K562 (cell line): ENCODE measurements around the gene MXI1. TPM values are rescaled to one million over a fixed set of nuclear protein-coding genes. Genes with fewer than 3 reads are reported as not detected.

ENCODE experiments used
- ATAC-seq: fragments of 200-7000 bp; cut with Tn5 transposase; 3 replicates; pipeline ENCODE4 v1.9.1; 2020; ENCODE audit warnings: moderate library complexity
- BruUV-seq: library from RNA; stranded (reverse); fragments of 400-500 nt; replicated peaks from 2 replicates; lab custom pipeline; 2021; lab: Mats Ljungman, UMichigan
- CTCF ChIA-PET: fragments of 300-600 bp; formaldehyde crosslinking; extraction: SDS; loops from one replicate; lab custom pipeline; 2021; ENCODE audit warnings: low intra/inter-chr PET ratio; lab: Yijun Ruan, JAX
- POLR2A ChIA-PET: fragments of 300-600, 350-650 bp; sonication (Branson Sonifier 250); formaldehyde crosslinking; extraction: SDS; loops from one replicate; lab custom pipeline; 2021; ENCODE audit warnings: antibody characterized with exemption, inconsistent platforms; lab: Yijun Ruan, JAX
- DNase-seq, 4 experiments: peaks; one replicate each; pipeline versions ENCODE4 v3.0.0 to v3.0.0-alpha.2; 2011 to 2018; ENCODE audit warnings: low spot score in 3 of 4, mixed read lengths in 3 of 4; ENCODE audit errors: extremely low read depth in 1 of 4
- FAIRE-seq: peaks from 2 replicates; lab custom pipeline; 2011; peaks lifted over from hg19 to GRCh38; lab: Jason Lieb, UNC
- H2AFZ ChIP-seq: 2 replicates; pipeline ENCODE4 v1.6.0; 2011; ENCODE audit warnings: low read depth, low read length, control low read depth, inconsistent platforms
- H3K27ac ChIP-seq: fragments of 200-600 bp; 3 replicates; pipeline ENCODE4 v1.8.0; 2011; ENCODE audit warnings: low read depth, mild to moderate bottlenecking, control low read depth, inconsistent platforms, low read length, moderate library complexity, mixed read lengths; ENCODE audit errors: extremely low read depth
- H3K27me3 ChIP-seq, 2 experiments: fragments of 300-600 bp in 1 of 2; 2 replicates in 1 of 2; 3 replicates in 1 of 2; pipeline versions ENCODE4 v1.6.0 to v1.8.0; 2011; ENCODE audit warnings: inconsistent platforms in 2 of 2, low read length in 2 of 2, mild to moderate bottlenecking in 1 of 2, mixed read lengths in 1 of 2, moderate library complexity in 1 of 2; ENCODE audit not compliant: control insufficient read depth in 2 of 2, insufficient read depth in 2 of 2
- H3K36me3 ChIP-seq: fragments of 300-600 bp; 3 replicates; pipeline ENCODE4 v1.8.0; 2011; ENCODE audit warnings: mild to moderate bottlenecking, low read length, inconsistent platforms; ENCODE audit not compliant: control insufficient read depth, insufficient read depth
- H3K4me1 ChIP-seq, 2 experiments: fragments of 200-600 bp in 1 of 2; replicated peaks in 1 of 2; 2 replicates in 1 of 2; 3 replicates in 1 of 2; pipeline versions ENCODE4 v1.5.1 to v1.8.0; 2011; ENCODE audit warnings: inconsistent platforms in 2 of 2, low read length in 2 of 2, mild to moderate bottlenecking in 1 of 2, mixed read lengths in 1 of 2, moderate library complexity in 1 of 2; ENCODE audit not compliant: control insufficient read depth in 2 of 2, insufficient read depth in 2 of 2
- H3K4me2 ChIP-seq: 2 replicates; pipeline ENCODE4 v1.6.1; 2011; ENCODE audit warnings: low read length, control low read depth, inconsistent platforms, mixed read lengths; ENCODE audit not compliant: insufficient read depth
- H3K4me3 ChIP-seq: fragments of 200-600 bp; sonication (generic), shearing (Covaris generic); 2 replicates; pipeline ENCODE4 v1.5.1; 2016; ENCODE audit warnings: control low read depth, inconsistent platforms
- H3K79me2 ChIP-seq: fragments of 200-600 bp; 3 replicates; pipeline ENCODE4 v1.8.0; 2011; ENCODE audit warnings: low read length, inconsistent platforms; ENCODE audit not compliant: control insufficient read depth, insufficient read depth
- H3K9ac ChIP-seq, 2 experiments: 2 replicates each; pipeline versions ENCODE4 v1.6.0 to v1.6.1; 2011; ENCODE audit warnings: low read depth in 2 of 2, low read length in 2 of 2, control low read depth in 1 of 2, inconsistent platforms in 1 of 2, mild to moderate bottlenecking in 1 of 2, mixed read lengths in 1 of 2; ENCODE audit not compliant: insufficient read depth in 1 of 2
- H3K9me1 ChIP-seq: one replicate; pipeline ENCODE4 v1.6.0; 2011; ENCODE audit warnings: inconsistent platforms, mild to moderate bottlenecking, low read length, moderate library complexity; ENCODE audit not compliant: control insufficient read depth, insufficient read depth
- H3K9me3 ChIP-seq: replicated peaks from 2 replicates; pipeline ENCODE4 v1.5.1; 2011; ENCODE audit warnings: low read depth, low read length, inconsistent platforms; ENCODE audit not compliant: control insufficient read depth, insufficient read depth
- H4K20me1 ChIP-seq: replicated peaks from 2 replicates; pipeline ENCODE4 v1.6.1; 2011; ENCODE audit warnings: low read length, inconsistent platforms, mixed read lengths; ENCODE audit not compliant: control insufficient read depth, insufficient read depth
- ARID1B ChIP-seq: fragments of 450-650 bp; IDR thresholded peaks from 2 replicates; pipeline ENCODE4 v1.6.1; 2016; ENCODE audit warnings: antibody characterized with exemption, mild to moderate bottlenecking, inconsistent platforms
- CBFA2T2 ChIP-seq: fragments of 450-650 bp; conservative IDR thresholded peaks from 2 replicates; pipeline ENCODE4 v1.6.1; 2017; ENCODE audit warnings: mild to moderate bottlenecking
- CBFA2T3 ChIP-seq: fragments of 450-650 bp; IDR thresholded peaks from 2 replicates; pipeline ENCODE4 v1.6.1; 2017
- CCNT2 ChIP-seq: IDR thresholded peaks from 2 replicates; pipeline ENCODE4 v1.6.1; 2011; ENCODE audit warnings: borderline replicate concordance, low read depth, mild to moderate bottlenecking, moderate library complexity, mixed read lengths, low read length; ENCODE audit not compliant: insufficient read length; ENCODE audit errors: extremely low read depth
- DDX20 ChIP-seq: fragments of 450-650 bp; IDR thresholded peaks from 2 replicates; pipeline ENCODE4 v1.6.1; 2016; ENCODE audit warnings: missing genetic modification characterization, low read depth, mild to moderate bottlenecking, missing compliant biosample characterization, moderate library complexity
- MEIS2 ChIP-seq: fragments of 450-650 bp; IDR thresholded peaks from 2 replicates; pipeline ENCODE4 v1.6.1; 2014; ENCODE audit warnings: mild to moderate bottlenecking; ENCODE audit not compliant: partially characterized antibody
- PBX2 ChIP-seq, 2 experiments: IDR thresholded peaks in 1 of 2; conservative IDR thresholded peaks in 1 of 2; 2 replicates each; pipeline ENCODE4 v1.6.1; 2016; ENCODE audit warnings: low read depth in 2 of 2, mild to moderate bottlenecking in 1 of 2, missing compliant biosample characterization in 1 of 2, missing genetic modification characterization in 1 of 2, moderate library complexity in 1 of 2
- TAL1 ChIP-seq: fragments of 450-650 bp; IDR thresholded peaks from 2 replicates; pipeline ENCODE4 v1.6.1; 2016; ENCODE audit warnings: mild to moderate bottlenecking
- TCF3 ChIP-seq: sonication (generic); formaldehyde crosslinking; IDR thresholded peaks from 2 replicates; pipeline ENCODE4 v1.4.0; 2020; ENCODE audit warnings: mild to moderate bottlenecking, missing genetic modification reagents
- WGBS: fragments of 100-300 bp; shearing (Covaris generic); methylation state at CpG from one replicate; pipeline ENCODE4 v1.1.6; 2016; ENCODE audit warnings: low coverage, mixed read lengths; ENCODE audit not compliant: insufficient coverage; ENCODE audit errors: missing lambda C conversion rate; 5-methylcytosine and 5-hydroxymethylcytosine counted together
- in situ Hi-C: fragments of 300-500 bp; cut with MboI; formaldehyde crosslinking; loops from 4 replicates; pipeline ENCODE4 v1.15.0; 2018; ENCODE audit warnings: inconsistent platforms, mixed read lengths
- intact Hi-C: fragments of 100-400 bp; cut with micrococcal nuclease; formaldehyde crosslinking; loops from 2 replicates; pipeline ENCODE4 v1.14.2; 2022
- polyA plus RNA-seq, 8 experiments: library from polyadenylated mRNA; depleted of rRNA in 4 of 8; stranded (reverse) in 5 of 8; unstranded in 3 of 8; fragments of >200 nt; fragmentation: Nextera tagmentation in 2 of 8; fragmentation: Illumina TruSeq in 1 of 8; extraction: Ambion mirVana in 2 of 8; extraction: Trizol in 1 of 8; gene quantifications; 2 replicates each; pipeline versions ENCODE4 v1.2.1 to v1.2.3, GENCODE V29; 2011 to 2014; ENCODE audit warnings: inconsistent platforms in 1 of 8, missing spikeins in 1 of 8
- total RNA-seq, 7 experiments: library from RNA; depleted of rRNA in 6 of 7; stranded (reverse); fragments of >200 nt in 6 of 7; fragmentation: Illumina TruSeq in 2 of 7; extraction: Trizol in 2 of 7; gene quantifications; 2 replicates each; pipeline versions ENCODE4 v1.2.1 to v1.2.3, GENCODE V29; 2011 to 2021; ENCODE audit warnings: low replicate concordance in 1 of 7

Gene MXI1
- total and polyA plus RNA-seq, 9 of the 15 experiments (the other 6 are each of a cell fraction or from before 2014, with no cell fraction given): 9.1 to 23.7 (median 14.8) TPM

- H3K9me1 ChIP-seq: no peaks in the 10 kb centered on the region
- H3K27ac ChIP-seq: peak overlapping the region; percentile 51; the same call in 1 of the 3 replicates
- no peak overlapping the region for H3K4me2 ChIP-seq
- no peaks in the 10 kb centered on the region; the same call in 2 of the 3 replicates for H3K36me3 ChIP-seq
- H3K4me3 ChIP-seq: no peak overlapping the region
- intact Hi-C loops: no loop called here
- CTCF ChIA-PET: interaction anchor here (0.5 kb wide), 1 partner anchor 60 kb away, joined by 3 read pairs; no protein-coding TSS in a partner anchor
- H3K9me3 ChIP-seq: no peaks in the 10 kb centered on the region
- no peaks in the 10 kb centered on the region for H3K27me3 ChIP-seq
- in situ Hi-C loops: loop anchor here (10.0 kb wide), 1 partner anchor 381 kb away; no protein-coding TSS in a partner anchor
- peak; percentile 73 for ATAC-seq
- no TSS peak for BruUV-seq
- H3K79me2 ChIP-seq: peaks cover 28% of the 10 kb centered on the region
- peak in 2 of 4 experiments; percentile 9 to 33 for DNase-seq
- no peak overlapping the region for H3K9ac ChIP-seq
- TF ChIP-seq TCF3 (CRISPR knock-in tag) (peak; percentile 45; the same call in 1 of the 2 replicates), CBFA2T2 (peak; percentile 41; the same call in 1 of the 2 replicates), TAL1 (peak; percentile 28; the same call in 1 of the 2 replicates), CBFA2T3 (peak; percentile 71), ARID1B (peak; percentile 34; the same call in 1 of the 2 replicates), MEIS2 (peak; percentile 29), DDX20 (tag) (no peak), CCNT2 (no peak), PBX2 (CRISPR knock-in tag; IDR thresholded peaks at IDR 0.05; ENCODE audit: low read depth) (no peak), PBX2 (tag; conservative IDR thresholded peaks at IDR 0.05; ENCODE audit: low read depth) (0 out of 2 replicates have a peak, but pooled peaks have one; percentile 23)
- WGBS: 8% methylated on average over 3 of the region's 4 CpGs
- no peaks in the 10 kb centered on the region for H4K20me1 ChIP-seq
- FAIRE-seq: no peak
- POLR2A ChIA-PET: no interaction called here
- no peak overlapping the region for H2AFZ ChIP-seq
- H3K4me1 ChIP-seq: peaks cover 0 to 10% of the 10 kb centered on the region in 2 experiments; a peak in 2 of 5 replicates
Observed at GRCh38 chr10:110265573-110266193, 58.3 kb downstream of the MXI1 start.
